Left lobe of liver (tissue), 2 donors: Measurements from ENCODE around the gene ZNF236. TPM values are rescaled to one million over a fixed set of nuclear protein-coding genes. Genes with fewer than 3 reads are reported as not detected.

ENCODE experiments used
- ATAC-seq: fragments of 200-7000 bp; cut with Tn5 transposase; one replicate; pipeline ENCODE4 v1.9.1; 2020; ENCODE audit warnings: mild to moderate bottlenecking, moderate library complexity
- DNase-seq: peaks from one replicate; pipeline ENCODE4 v3.0.0-alpha.2; 2020; ENCODE audit warnings: low spot score
- total RNA-seq: library from RNA; stranded (reverse); gene quantifications from one replicate; pipeline ENCODE4 v1.2.1, GENCODE V29; 2021
- donor health status: DM: no; HTN: no; CAD: no; lungs with moderate emphysema.
- donor health status: DM: no; HTN: yes; CAD: no.

ZNF236 gene
- total RNA-seq, 1 donor from 2014 or later = 6.2 TPM

GRCh38 chr18:76819411-76820136, 2.8 kb upstream of the ZNF236 start:
- no peak for ATAC-seq
- no peak for DNase-seq

- no peak for DNase-seq
Measured at GRCh38 chr18:76821356-76821874, 942 bp upstream of the ZNF236 start.

GRCh38 chr18:76821875-76822505, 367 bp upstream of the ZNF236 start:
- peak; percentile 76 for DNase-seq
- ATAC-seq = peak; percentile 70

More at GRCh38 chr18:76821356-76821874, 942 bp upstream of the ZNF236 start:
- no peak for ATAC-seq

- no peak for ATAC-seq
- DNase-seq = no peak
Measured at GRCh38 chr18:76823161-76823538, 793 bp downstream of the ZNF236 start.

- ATAC-seq (no peak), DNase-seq (no peak)
Measured at GRCh38 chr18:76823587-76824011, 1.2 kb downstream of the ZNF236 start.

GRCh38 chr18:76824145-76824676, 1.9 kb downstream of the ZNF236 start:
- DNase-seq = no peak

GRCh38 chr18:76824754-76825153, 2.4 kb downstream of the ZNF236 start:
- no peak for DNase-seq
- no peak for ATAC-seq

More at GRCh38 chr18:76824145-76824676, 1.9 kb downstream of the ZNF236 start:
- ATAC-seq = no peak

GRCh38 chr18:76827205-76828200, 5.1 kb downstream of the ZNF236 start:
- ATAC-seq (no peak), DNase-seq (no peak)

GRCh38 chr18:76834379-76834778, 12.0 kb downstream of the ZNF236 start:
- DNase-seq (no peak), ATAC-seq (no peak)

GRCh38 chr18:76835380-76835779, 13.0 kb downstream of the ZNF236 start:
- DNase-seq (no peak), ATAC-seq (no peak)

GRCh38 chr18:76837071-76837470, 14.7 kb downstream of the ZNF236 start:
- DNase-seq (no peak), ATAC-seq (no peak)

GRCh38 chr18:76838182-76838581, 15.8 kb downstream of the ZNF236 start:
- ATAC-seq = peak; percentile 42
- DNase-seq = no peak

- ATAC-seq = no peak
- DNase-seq = no peak
Measured at GRCh38 chr18:76839086-76839794, 16.9 kb downstream of the ZNF236 start.

- DNase-seq (no peak), ATAC-seq (peak; percentile 74)
Measured at GRCh38 chr18:76842837-76843530, 20.6 kb downstream of the ZNF236 start.

GRCh38 chr18:76844144-76844543, 21.8 kb downstream of the ZNF236 start:
- no peak for DNase-seq
- no peak for ATAC-seq

GRCh38 chr18:76844742-76845477, 22.6 kb downstream of the ZNF236 start:
- DNase-seq (no peak), ATAC-seq (peak; percentile 23)

GRCh38 chr18:76846217-76846616, 23.9 kb downstream of the ZNF236 start:
- peak; percentile 56 for DNase-seq

GRCh38 chr18:76847916-76848315, 25.6 kb downstream of the ZNF236 start:
- DNase-seq (no peak), ATAC-seq (no peak)

More at GRCh38 chr18:76846217-76846616, 23.9 kb downstream of the ZNF236 start:
- peak; percentile 76 for ATAC-seq

- no peak for DNase-seq
- ATAC-seq = no peak
Measured at GRCh38 chr18:76850112-76850511, 27.8 kb downstream of the ZNF236 start.
